NCI-H2196 treated with DMSO at 0.1 percent for 48 hours (cell line): ENCODE results near the gene UBASH3A.

ENCODE experiments used
- DNase-seq: peaks from one replicate; lab custom pipeline; 2025; ENCODE audit not compliant: unreplicated experiment; lab: John Stamatoyannopoulos, UW

Gene UBASH3A

DNA sequence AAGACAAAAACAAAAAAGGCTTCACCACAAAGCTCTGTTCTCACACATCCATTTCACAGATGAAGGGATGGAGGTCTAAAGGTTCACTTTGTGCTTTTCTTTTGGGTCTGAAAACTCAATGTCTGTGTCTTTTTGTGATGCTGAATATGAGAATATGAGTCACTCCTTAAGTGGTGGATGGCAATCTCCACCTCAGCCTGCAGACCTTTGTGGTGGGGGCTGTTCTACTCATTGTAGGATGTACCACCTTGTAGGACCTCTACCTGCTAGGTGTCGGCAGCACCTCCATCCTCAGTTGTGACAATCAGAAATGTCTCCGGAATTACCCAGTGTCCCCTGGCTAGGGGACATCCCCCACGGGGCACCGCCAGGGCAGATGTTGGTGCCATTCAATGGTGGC lies 42.8 kb downstream of the UBASH3A start:
- DNase-seq: no peak

GRCh38 chr21:42447182-42447581 lies 43.5 kb downstream of the UBASH3A start:
- no peak for DNase-seq

DNA sequence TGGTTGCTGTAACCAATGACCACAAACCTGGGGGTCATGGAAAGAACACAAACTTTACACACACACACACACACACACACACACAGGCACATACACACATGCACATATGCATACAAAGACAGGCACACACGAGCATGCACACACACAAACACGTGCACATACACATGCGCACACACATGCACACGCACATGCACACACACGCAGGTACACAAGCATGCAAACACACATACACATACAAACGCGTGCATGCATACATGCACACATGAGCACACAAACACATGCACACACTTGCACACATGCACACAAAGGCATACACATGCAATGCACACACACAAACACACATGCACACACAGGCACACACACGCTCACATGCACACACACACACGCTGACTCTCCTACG lies 44.0 kb downstream of the UBASH3A start:
- no peak for DNase-seq

DNA sequence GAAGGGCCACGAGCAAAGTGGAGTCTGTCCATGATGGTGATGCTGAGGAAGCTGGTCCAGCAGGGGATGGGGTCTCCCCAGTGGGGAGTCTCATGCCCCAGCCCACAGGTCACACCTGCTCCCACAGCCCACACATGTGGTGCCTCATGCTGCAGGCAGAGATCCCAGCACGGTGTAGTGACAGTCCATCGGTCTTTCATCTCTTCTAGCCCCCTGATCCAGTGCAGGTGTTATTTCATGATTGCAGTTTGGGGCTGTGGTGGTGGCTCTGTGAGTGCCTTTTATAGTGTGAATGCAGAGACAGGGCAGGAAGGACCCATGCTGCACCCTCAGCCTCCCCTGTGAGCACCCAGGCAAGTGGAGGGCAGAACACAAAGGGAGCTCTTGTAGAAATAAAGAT lies 45.0 kb downstream of the UBASH3A start:
- no peak for DNase-seq

GRCh38 chr21:42451941-42452340 lies 48.2 kb downstream of the UBASH3A start:
- DNase-seq: no peak

DNA sequence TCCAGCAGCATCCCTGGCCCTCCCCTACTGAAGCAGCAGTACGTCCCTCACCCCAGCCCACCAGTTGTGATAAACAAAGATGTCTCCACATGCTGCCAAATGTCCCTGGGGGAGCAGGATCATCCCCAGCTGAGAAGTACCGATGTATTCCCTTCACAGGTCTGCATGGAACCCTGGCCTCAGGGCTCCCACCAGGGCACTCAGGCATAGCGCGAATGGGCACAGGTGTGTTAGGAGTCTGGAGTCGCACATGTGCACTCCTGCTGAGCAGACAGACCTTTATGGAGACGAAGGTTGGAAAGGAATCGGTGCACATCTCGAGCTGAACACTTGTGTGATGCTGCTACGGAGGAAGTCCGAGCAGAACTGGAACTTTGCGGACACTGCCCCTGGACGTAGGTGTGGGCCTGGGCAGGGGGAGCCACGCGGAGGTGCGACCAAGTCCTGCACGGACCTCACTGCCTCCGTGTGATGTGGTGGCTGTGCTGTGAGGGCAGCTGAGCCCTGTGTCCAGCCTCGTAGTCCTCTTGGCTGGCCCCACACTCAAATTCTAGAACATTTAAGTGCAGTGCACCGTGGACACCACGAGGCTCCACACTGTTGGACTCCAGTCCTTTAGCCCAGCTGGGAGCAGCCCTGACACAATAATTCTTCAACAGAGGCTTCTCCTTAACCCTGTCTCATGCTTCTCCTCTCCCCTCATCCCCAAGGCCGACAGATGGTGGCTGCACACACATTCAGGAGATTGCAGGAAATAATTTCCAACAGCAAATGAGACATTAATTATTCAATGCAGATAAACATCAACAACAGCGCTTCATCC lies 48.9 kb downstream of the UBASH3A start:
- DNase-seq: no peak

- no peak for DNase-seq
These were observed 49.7 kb downstream of the UBASH3A start for GRCh38 chr21:42453224-42453985.

- no peak for DNase-seq
These were observed 50.4 kb downstream of the UBASH3A start for GRCh38 chr21:42453986-42454570.

DNA sequence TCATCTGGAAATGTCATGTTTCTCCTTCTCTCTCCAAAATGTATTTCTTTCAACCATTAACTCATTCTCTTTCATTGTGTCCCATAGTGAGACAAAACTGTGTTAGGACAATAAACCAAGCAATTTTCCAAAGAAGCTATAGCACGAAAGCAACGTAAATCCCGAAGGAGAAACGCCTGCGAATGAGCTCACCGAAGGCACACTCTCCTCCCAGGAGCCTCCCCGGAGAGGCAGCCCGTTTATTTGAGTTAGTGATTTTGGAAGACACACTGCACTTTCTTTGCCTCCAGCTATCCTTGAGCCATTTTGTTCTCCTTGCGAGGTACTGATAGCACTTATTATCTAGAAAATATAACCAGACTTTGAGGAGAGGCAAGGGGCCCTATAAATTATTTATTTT lies 51.1 kb downstream of the UBASH3A start:
- no peak for DNase-seq

DNA sequence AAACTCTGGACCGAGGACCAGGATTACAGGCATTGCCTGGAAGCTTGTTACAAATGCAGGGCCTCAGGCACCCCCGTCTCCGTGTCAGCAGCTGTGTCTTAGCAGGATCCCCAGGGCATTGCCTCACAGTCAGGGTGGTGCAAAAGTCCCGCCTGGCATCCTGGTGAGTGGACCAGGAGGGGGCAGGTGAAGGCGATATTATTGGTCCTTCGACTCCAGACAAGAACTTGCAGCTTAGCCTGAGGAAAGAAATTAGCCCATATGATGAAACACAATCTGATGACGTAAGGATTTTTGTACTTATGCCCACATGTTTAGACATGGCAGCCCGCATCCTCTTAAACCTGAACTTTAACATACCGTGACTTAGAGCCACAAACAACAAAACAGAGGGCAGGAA lies 51.5 kb downstream of the UBASH3A start:
- DNase-seq: no peak

DNA sequence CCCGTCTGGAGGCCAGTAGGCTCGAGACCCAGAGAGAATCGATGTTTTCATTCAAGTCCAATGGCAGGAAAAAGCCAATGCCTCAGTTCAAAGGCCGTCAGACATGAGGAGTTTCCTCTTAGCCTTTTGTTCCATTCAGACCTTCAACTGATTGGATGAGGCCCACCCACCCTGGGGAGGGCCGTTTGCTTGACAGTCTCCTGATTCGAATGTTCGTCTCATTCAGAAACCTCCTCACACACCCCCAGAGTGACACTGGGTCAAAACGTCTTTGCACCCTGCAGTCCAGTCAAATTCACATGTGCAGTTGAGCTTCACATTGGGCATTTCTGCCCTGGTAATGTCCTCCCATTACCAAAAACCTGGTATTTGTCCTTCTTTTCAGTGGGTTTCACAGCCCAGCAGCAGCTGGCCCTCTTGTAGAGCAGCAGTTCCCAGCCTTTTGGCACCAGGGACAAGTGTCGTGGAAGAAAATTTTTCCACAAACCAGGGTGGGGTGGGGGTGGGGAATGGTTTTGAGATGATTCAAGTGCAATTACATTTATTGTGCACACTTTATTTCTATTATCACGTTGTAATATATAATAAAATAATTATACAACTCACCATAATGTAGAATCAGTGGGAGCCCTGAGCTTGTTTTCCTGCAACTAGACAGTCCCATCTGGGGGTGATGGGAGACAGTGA lies 52.2 kb downstream of the UBASH3A start:
- DNase-seq: no peak

DNA sequence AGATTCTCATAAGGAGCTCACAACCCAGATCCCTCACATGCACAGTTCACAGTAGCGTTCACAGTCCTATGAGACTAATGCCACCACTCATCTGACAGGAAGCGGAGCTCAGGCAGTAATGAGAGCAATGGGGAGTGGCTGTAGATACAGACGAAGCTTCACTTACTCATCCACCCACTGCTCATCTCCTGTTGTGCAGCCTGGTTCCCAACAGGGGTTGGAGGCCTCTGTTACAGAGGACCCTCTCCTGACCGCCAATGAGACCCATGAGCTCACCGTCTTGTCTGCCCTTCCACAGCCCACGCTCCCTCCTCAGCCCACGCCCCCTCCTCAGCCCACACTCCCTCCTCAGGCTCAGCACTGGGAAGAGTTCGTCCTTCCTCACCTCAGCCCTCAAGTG lies 52.8 kb downstream of the UBASH3A start:
- no peak for DNase-seq

- DNase-seq: no peak
These were observed 55.4 kb downstream of the UBASH3A start for GRCh38 chr21:42459082-42459460.

GRCh38 chr21:42459546-42460215 lies 56.0 kb downstream of the UBASH3A start:
- DNase-seq: no peak

DNA sequence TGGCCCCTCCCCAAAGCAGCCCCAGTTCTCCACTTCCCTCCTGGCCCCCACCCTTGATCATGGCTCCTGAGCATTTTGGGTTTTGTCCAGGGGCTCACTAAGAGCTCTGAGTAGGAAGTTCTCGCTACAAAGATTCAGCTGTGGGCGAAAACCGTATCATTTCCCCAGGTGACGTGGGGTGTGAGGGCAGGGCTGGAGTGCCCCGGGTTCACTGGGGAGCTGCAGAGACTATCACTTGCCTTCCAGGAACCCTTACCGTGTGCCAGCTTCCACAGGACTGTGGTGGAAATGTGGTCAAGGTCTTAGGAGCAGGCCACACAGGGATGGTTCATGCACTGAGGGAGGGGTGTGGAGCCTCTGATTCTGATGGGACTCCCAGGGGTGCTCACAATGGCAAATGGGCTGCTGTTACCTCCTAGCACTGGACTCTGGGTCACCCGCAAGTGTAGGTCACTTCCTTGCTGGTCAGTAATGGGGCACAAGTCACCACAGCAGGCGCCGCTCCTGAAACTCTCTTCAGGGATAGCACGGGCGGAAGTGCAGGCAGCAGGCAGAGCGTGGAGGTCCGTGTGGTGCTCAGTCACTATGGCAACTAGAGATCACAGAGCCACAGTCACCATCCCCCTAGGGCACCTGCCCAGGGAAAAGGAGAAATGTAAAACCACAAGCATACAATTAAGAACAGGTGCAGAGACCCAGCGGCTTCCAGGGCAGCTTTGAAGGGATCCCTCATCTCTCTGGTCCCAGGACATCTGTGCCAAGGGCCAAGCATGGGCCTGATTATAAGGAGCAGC lies 56.9 kb downstream of the UBASH3A start:
- peak; percentile 93 for DNase-seq

DNA sequence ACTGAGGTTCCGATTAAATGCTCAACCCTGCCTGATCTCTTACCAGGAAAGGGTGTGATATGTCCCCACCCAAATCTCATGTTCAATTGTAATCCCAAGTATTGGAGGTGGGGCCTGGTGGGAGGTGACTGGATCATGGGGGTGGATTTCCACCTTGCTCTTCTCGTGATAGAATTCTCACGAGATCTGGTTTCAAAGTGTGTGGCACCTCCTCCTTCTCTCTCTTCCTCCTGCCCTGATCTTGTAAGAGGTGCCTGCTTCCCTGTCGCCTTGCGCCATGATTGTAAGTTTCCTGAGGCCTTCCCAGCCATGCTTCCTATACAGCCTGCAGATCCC lies 57.5 kb downstream of the UBASH3A start:
- no peak for DNase-seq

GRCh38 chr21:42461881-42462877 lies 58.5 kb downstream of the UBASH3A start:
- peak; percentile 38 for DNase-seq

- DNase-seq: no peak
These were observed 60.3 kb downstream of the UBASH3A start for GRCh38 chr21:42463861-42464515.
